Uterus (tissue), 4 donors: ENCODE measurements around the gene TEAD4. TPM values are rescaled to one million over a fixed set of nuclear protein-coding genes. Genes with fewer than 3 reads are reported as not detected.

ENCODE experiments used
- DNase-seq, 2 donors: peaks; one replicate each; pipeline ENCODE4 v3.0.0-alpha.2; 2019 to 2020
- H3K27ac ChIP-seq, 2 donors: fragments of 200-600 bp; sonication (generic); 1 replicate in 1 of 2; 2 replicates in 1 of 2; pipeline ENCODE4 v1.5.1; 2016 to 2018
- H3K27me3 ChIP-seq, 2 donors: fragments of 200-600 bp; sonication (generic); one replicate each; pipeline ENCODE4 v1.5.1; 2018 to 2019; ENCODE audit warnings: control low read depth in 1 of 2
- H3K36me3 ChIP-seq, 2 donors: fragments of 200-600 bp; sonication (generic); one replicate each; pipeline ENCODE4 v1.5.1; 2019; ENCODE audit warnings: control low read depth in 1 of 2
- H3K4me1 ChIP-seq, 2 donors: fragments of 200-600 bp; sonication (generic); one replicate each; pipeline ENCODE4 v1.5.1; 2018 to 2019; ENCODE audit warnings: control low read depth in 1 of 2
- H3K4me3 ChIP-seq, 2 donors: fragments of 200-600 bp; sonication (generic); 1 replicate in 1 of 2; 2 replicates in 1 of 2; pipeline ENCODE4 v1.5.1; 2018 to 2019; ENCODE audit warnings: mild to moderate bottlenecking in 1 of 2
- H3K9me3 ChIP-seq, 2 donors: fragments of 200-600 bp; sonication (generic); one replicate each; pipeline ENCODE4 v1.5.1; 2019; ENCODE audit warnings: control low read depth in 1 of 2
- POLR2A ChIP-seq, 2 donors: fragments of 450-650 bp; IDR thresholded peaks; one replicate each; pipeline ENCODE4 v1.6.1; 2016; ENCODE audit warnings: antibody characterized with exemption in 2 of 2, mild to moderate bottlenecking in 1 of 2, moderate library complexity in 1 of 2
- intact Hi-C: fragments of 100-400 bp; cut with DNase I; formaldehyde crosslinking; loops from one replicate; pipeline ENCODE4 v1.15.1; 2023; ENCODE audit warnings: low total_unique reads
- total RNA-seq, 4 donors: library from RNA; depleted of rRNA in 3 of 4; stranded (reverse); fragments of >200 nt in 3 of 4; gene quantifications; one replicate each; pipeline versions ENCODE4 v1.1.0 to v1.2.4, GENCODE V29; 2014 to 2023
- TF ChIP-seq, protein P1 (sequence below), 4 experiments: fragments of 200-600 bp in 2 of 4; fragments of 450-650 bp in 2 of 4; sonication (generic) in 2 of 4; IDR thresholded peaks; one replicate each; pipeline ENCODE4 v1.5.1; 2016 to 2019; ENCODE audit warnings: antibody characterized with exemption in 4 of 4, mild to moderate bottlenecking in 2 of 4, moderate library complexity in 1 of 4
- donor health status: DM: yes; HTN: yes; CAD: no.

Gene TEAD4
- total RNA-seq, 4 donors from 2014 or later: 1.3 to 33.8 (median 14.9) TPM

DNA sequence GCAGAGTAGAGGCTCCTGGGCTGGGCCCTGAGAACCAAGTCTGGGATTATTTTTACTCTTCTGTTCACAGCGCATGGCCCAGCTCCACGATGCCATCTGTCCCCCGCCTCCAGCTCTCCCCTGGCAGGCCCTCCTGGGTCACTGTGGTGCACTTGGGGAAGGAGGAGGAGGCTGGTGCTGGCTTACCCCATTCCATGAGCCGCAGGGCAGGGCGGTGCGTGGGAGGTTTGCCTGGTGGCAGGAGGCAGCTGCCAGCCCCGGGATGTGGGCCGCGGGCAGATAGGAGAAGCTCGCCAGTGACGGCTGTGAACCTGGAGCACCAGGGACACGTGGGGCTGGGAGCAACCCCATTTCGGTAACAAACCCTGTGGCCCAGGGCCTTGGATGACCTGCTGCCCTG lies 23.2 kb downstream of the TEAD4 start:
- H3K27ac ChIP-seq: no peak overlapping the region
- H3K9me3 ChIP-seq: no peaks in the 10 kb centered on the region
- DNase-seq: no peak
- no peaks in the 10 kb centered on the region for H3K36me3 ChIP-seq
- no peaks in the 10 kb centered on the region for H3K27me3 ChIP-seq
- intact Hi-C loops: no loop called here
- TF ChIP-seq POLR2A (IDR thresholded peaks at IDR 0.05): no peak
- TF ChIP-seq, protein P1, sequence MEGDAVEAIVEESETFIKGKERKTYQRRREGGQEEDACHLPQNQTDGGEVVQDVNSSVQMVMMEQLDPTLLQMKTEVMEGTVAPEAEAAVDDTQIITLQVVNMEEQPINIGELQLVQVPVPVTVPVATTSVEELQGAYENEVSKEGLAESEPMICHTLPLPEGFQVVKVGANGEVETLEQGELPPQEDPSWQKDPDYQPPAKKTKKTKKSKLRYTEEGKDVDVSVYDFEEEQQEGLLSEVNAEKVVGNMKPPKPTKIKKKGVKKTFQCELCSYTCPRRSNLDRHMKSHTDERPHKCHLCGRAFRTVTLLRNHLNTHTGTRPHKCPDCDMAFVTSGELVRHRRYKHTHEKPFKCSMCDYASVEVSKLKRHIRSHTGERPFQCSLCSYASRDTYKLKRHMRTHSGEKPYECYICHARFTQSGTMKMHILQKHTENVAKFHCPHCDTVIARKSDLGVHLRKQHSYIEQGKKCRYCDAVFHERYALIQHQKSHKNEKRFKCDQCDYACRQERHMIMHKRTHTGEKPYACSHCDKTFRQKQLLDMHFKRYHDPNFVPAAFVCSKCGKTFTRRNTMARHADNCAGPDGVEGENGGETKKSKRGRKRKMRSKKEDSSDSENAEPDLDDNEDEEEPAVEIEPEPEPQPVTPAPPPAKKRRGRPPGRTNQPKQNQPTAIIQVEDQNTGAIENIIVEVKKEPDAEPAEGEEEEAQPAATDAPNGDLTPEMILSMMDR (IDR thresholded peaks at IDR 0.05): no peak
- H3K4me3 ChIP-seq: no peak overlapping the region
- no peaks in the 10 kb centered on the region for H3K4me1 ChIP-seq

DNA sequence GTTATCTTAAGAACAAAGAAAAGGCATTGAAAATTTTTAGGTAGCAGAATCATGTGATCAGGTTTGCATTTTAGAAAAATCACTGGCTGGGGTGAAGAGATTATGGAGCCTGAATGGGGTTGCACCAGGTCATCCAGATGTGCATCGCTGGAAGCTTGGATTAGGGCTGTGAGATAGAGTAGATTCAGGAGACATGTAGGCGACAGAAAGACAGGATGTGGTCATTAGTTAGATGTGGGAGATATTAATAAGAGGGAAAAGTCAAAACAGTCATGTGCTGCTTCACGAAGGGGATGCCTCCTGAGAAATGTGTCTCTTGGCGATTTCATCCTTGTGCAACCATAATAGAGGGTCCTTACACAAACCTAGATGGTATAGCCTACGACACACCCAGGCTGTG lies 25.1 kb downstream of the TEAD4 start:
- Histone ChIP-seq H3K9me3 (no peaks in the 10 kb centered on the region), H3K4me1 (no peaks in the 10 kb centered on the region), H3K4me3 (no peak overlapping the region), H3K27ac (no peak overlapping the region), H3K36me3 (no peaks in the 10 kb centered on the region), H3K27me3 (no peaks in the 10 kb centered on the region)
- intact Hi-C loops: no loop called here
- no peak for DNase-seq
- TF ChIP-seq POLR2A (IDR thresholded peaks at IDR 0.05): no peak
- TF ChIP-seq, protein P1 (IDR thresholded peaks at IDR 0.05): no peak

DNA sequence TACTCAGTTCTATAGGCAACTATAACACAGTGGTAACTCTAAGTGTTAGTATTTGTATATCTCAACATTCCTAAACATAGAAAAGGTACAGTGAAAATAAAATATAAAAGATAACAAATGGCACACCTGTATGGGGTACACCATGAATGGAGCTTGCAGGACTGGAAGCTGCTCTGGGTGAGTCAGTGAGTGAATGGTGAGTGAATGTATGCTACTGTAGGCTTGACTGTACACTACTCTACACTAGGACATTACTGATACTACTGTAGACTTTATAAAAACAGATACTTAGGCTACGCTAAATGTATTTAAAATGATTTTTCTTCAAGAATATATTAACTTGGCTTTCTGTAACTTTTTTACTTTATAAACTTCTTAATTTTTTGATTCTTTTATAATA lies 25.5 kb downstream of the TEAD4 start:
- intact Hi-C loops: no loop called here
- Histone ChIP-seq H3K36me3 (no peaks in the 10 kb centered on the region), H3K27ac (no peak overlapping the region), H3K4me1 (no peaks in the 10 kb centered on the region), H3K9me3 (no peaks in the 10 kb centered on the region), H3K27me3 (no peaks in the 10 kb centered on the region), H3K4me3 (no peak overlapping the region)
- DNase-seq: no peak
- TF ChIP-seq, protein P1 (IDR thresholded peaks at IDR 0.05): no peak
- no peak for TF ChIP-seq POLR2A (IDR thresholded peaks at IDR 0.05)

DNA sequence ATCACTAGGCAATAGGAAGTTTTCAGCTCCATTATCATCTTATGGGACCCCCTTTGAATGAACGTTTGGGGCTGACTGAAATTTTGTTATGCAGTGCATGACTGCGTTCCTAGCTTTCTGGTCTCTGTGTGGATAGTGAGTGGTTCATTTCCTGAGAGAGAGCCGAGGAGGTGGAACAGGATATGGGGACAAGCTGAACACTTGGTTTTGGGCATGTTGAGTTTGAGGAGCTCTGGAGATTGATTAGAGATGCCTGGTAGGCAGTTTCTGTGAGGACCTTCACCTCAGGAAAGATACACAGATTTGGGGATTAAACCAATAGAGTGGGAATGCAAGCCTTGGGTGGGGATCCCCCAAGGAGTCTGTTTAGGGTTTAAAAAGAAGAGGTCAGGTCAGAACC lies 27.7 kb downstream of the TEAD4 start:
- Histone ChIP-seq H3K27ac (no peak overlapping the region), H3K4me3 (no peak overlapping the region), H3K4me1 (no peaks in the 10 kb centered on the region), H3K9me3 (no peaks in the 10 kb centered on the region), H3K27me3 (no peaks in the 10 kb centered on the region), H3K36me3 (no peaks in the 10 kb centered on the region)
- intact Hi-C loops: no loop called here
- DNase-seq: no peak
- TF ChIP-seq, protein P1 (IDR thresholded peaks at IDR 0.05): no peak
- TF ChIP-seq POLR2A (IDR thresholded peaks at IDR 0.05): no peak

DNA sequence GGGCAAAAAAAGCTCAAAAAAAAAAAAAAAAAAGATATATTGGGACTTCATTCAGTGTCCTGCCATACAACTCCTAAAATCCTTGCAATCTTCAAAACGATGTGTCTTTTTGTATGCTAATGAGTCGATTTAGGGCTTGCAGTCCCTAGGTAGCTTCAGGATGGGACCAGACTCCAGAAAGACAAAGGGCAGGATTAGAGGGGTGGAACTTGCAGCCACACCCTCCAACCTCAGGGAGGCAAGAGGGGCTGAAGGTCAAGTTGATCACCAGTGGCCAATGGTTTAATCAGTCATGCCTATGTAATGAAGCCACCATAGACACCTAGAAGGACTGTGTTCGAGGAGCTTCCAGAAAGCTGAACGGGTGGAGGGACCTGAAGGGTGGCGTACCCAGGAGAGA lies 29.3 kb downstream of the TEAD4 start:
- no peaks in the 10 kb centered on the region for H3K27me3 ChIP-seq
- H3K36me3 ChIP-seq: no peaks in the 10 kb centered on the region
- no peaks in the 10 kb centered on the region for H3K9me3 ChIP-seq
- TF ChIP-seq POLR2A (IDR thresholded peaks at IDR 0.05): no peak
- TF ChIP-seq, protein P1 (IDR thresholded peaks at IDR 0.05): no peak
- DNase-seq: no peak
- intact Hi-C loops: no loop called here
- H3K27ac ChIP-seq: no peak overlapping the region
- H3K4me1 ChIP-seq: no peaks in the 10 kb centered on the region
- no peak overlapping the region for H3K4me3 ChIP-seq
